Activated CD4-positive, alpha-beta T cell treated with anti-CD3 and anti-CD28 coated beads, Interleukin-2, Interleukin-6, amounts not matched to agents 100 ng/mL and 50 ng/mL, durations not matched to agents 16 hours and 8 hours (primary cell): ENCODE data around the gene UACA.

Source experiments
- DNase-seq: peaks from one replicate; pipeline ENCODE4 v3.0.0-alpha.2; 2020

The UACA gene

GRCh38 chr15:70659662-70660061 lies 103.7 kb downstream of the UACA start:
- no peak for DNase-seq

- DNase-seq, result no peak
These were observed 104.7 kb downstream of the UACA start for GRCh38 chr15:70658641-70659040.

GRCh38 chr15:70653426-70653825 lies 109.9 kb downstream of the UACA start:
- DNase-seq, result no peak

- no peak for DNase-seq
These were observed 111.0 kb downstream of the UACA start for GRCh38 chr15:70652341-70652740.

GRCh38 chr15:70651303-70651845 lies 112.0 kb downstream of the UACA start:
- DNase-seq, result no peak

GRCh38 chr15:70650567-70651302 lies 112.6 kb downstream of the UACA start:
- no peak for DNase-seq

- DNase-seq, result no peak
These were observed 116.0 kb downstream of the UACA start for GRCh38 chr15:70647396-70647795.

GRCh38 chr15:70646169-70646568 lies 117.2 kb downstream of the UACA start:
- no peak for DNase-seq

- no peak for DNase-seq
These were observed 119.6 kb downstream of the UACA start for GRCh38 chr15:70643783-70644125.

GRCh38 chr15:70643106-70643782 lies 120.1 kb downstream of the UACA start:
- no peak for DNase-seq

- no peak for DNase-seq
These were observed 126.7 kb downstream of the UACA start for GRCh38 chr15:70636540-70637165.

GRCh38 chr15:70635895-70636294 lies 127.5 kb downstream of the UACA start:
- no peak for DNase-seq

GRCh38 chr15:70633991-70634390 lies 129.4 kb downstream of the UACA start:
- no peak for DNase-seq

- no peak for DNase-seq
These were observed 130.1 kb downstream of the UACA start for GRCh38 chr15:70633103-70633831.

GRCh38 chr15:70632491-70633102 lies 130.8 kb downstream of the UACA start:
- DNase-seq, result no peak

GRCh38 chr15:70632079-70632478 lies 131.3 kb downstream of the UACA start:
- no peak for DNase-seq

- DNase-seq, result no peak
These were observed 133.6 kb downstream of the UACA start for GRCh38 chr15:70629735-70630273.

GRCh38 chr15:70628549-70628896 lies 134.8 kb downstream of the UACA start:
- DNase-seq, result no peak

- no peak for DNase-seq
These were observed 135.4 kb downstream of the UACA start for GRCh38 chr15:70627734-70628548.

GRCh38 chr15:70627322-70627721 lies 136.0 kb downstream of the UACA start:
- no peak for DNase-seq

- no peak for DNase-seq
These were observed 137.9 kb downstream of the UACA start for GRCh38 chr15:70625438-70625837.

- DNase-seq, result no peak
These were observed 138.3 kb downstream of the UACA start for GRCh38 chr15:70625011-70625410.
